ENCODE measurements around the gene ZNFX1.
A peak's percentile ranks its signal among the peaks of the same experiment; 100 is the strongest.

Gene ZNFX1

DNA sequence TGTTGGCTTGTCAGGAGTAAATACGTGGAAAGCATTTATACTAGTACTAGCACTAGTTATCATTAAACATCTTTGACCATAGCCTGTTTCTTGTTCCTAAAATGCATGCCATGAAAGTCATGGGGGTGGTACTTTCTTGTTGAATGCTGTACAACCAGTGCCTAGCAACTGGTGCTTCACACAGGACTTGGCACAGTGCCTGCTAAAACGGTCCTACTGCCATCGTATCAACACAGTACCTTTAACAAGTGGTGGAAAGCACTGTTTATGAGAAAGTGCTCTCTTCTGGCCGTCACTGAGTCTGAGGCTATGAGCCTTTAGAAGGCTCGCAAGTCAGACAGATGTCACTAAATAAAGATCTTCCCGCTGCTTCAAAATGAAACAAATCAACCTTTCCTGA lies 21.6 kb downstream of the ZNFX1 start:
- Mint-ChIP-seq H3K27me3 (no peaks in the 10 kb centered on the region), H3K4me3 (no peak overlapping the region), H3K36me3 (peaks cover 25% of the 10 kb centered on the region), H3K9me3 (no peaks in the 10 kb centered on the region), H3K4me1 (peaks cover 14% of the 10 kb centered on the region), H3K27ac (peak overlapping the region; percentile 4)

DNA sequence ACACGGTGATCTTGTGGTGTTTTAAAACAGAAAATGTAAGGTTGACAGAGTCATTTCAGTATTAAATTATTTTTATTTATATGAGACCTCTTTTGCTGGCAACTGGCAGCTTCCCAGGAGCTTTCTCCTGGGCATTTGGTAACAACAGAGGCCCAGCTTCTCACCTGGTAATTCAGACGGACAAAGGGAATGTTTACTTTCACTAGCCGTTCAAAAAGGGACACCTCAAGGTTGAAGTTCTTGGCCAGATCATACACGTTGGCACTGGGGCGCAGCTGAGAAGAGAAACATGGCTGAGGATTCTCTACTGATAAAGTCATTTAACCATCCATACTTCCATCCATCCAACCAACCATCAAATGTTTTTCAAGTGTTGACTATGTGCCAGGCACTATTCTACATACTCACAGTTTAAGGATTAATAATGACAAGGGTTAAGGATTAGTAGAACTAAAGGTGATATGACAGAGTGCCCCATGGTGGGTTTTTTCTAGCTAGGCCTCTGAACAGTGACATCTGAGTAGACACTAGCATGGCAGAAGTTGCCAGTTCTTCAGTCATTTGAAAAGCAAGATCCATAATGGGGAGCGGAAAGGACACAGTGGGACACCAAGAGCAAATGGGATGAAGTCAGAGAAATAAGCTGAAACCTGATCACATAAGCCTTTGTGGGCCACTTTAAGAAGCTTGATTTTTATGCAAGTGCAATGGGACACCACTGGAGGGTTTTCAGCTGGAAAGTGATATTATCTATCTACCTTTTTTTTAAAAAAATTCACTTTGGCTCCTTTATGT lies 25.1 kb downstream of the ZNFX1 start:
- Mint-ChIP-seq H3K36me3 (peaks cover 20% of the 10 kb centered on the region), H3K9me3 (no peaks in the 10 kb centered on the region), H3K4me3 (no peak overlapping the region), H3K27me3 (no peaks in the 10 kb centered on the region), H3K27ac (peak overlapping the region; percentile 17), H3K4me1 (no peaks in the 10 kb centered on the region)

DNA sequence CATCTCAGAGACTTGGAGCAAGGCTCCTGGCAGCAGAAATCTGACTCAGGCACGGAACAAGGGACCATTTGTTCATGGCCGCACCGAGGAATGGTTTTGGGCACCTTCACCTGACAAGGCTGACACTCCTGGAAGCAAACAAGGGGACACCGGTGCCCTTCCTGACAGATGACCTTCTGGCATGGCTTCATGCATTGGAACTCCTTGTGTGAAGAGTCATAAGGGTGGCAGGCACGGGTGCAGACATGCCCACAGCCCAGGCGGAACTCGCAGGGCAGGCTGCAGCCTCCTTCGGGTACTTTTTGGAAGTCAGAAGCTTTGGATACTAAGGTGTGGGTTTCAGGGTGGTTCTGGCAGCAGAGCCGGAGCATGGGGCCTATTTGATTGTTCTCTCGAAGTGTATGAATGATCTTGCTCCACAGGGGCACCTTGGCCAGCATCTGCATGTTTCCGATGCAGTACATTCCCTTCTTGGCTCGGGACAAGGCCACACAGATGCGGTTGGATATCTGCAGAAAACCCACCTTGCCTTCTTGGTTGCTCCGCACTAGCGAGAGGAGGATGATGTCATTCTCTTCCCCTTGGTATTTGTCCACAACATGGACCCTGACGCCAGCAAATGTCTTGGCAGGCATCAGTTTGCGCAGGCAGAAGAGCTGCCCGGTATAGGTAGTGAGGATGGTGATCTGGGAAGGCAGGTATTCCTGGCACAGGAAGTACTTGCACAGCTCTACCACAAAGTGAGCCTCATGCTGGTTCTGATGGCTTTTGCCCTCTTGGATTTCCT lies 28.8 kb downstream of the ZNFX1 start:
- Mint-ChIP-seq H3K27me3 (no peaks in the 10 kb centered on the region), H3K4me1 (peaks cover 4% of the 10 kb centered on the region)

DNA sequence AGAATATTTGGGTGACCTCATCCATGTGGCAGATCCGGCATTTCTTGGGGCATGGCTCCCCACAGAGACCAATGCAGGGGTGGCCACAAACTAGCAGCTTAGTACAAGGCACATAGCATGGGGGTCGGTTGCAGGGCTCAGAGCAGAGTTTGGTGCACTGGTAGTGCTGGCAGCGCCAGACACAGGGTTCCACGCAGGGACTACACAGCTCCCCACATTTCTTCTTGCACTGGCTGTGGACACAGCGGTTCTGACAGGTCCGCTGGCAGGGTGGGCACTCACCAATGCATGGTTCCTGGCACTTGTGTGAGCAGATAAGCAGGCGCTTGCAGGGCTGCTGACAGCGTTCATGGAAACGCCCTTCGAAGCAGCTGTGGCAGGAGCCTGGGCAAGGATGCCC lies 29.6 kb downstream of the ZNFX1 start:
- peaks cover 15% of the 10 kb centered on the region for H3K36me3 Mint-ChIP-seq
- H3K27ac Mint-ChIP-seq = no peak overlapping the region
- no peaks in the 10 kb centered on the region for H3K27me3 Mint-ChIP-seq
- H3K4me1 Mint-ChIP-seq = peaks cover 4% of the 10 kb centered on the region
- no peak overlapping the region for H3K4me3 Mint-ChIP-seq
- no peaks in the 10 kb centered on the region for H3K9me3 Mint-ChIP-seq

More for the DNA sequence above, 28.8 kb downstream of the ZNFX1 start:
- Mint-ChIP-seq H3K4me3 (no peak overlapping the region), H3K9me3 (no peaks in the 10 kb centered on the region), H3K27ac (no peak overlapping the region), H3K36me3 (peaks cover 12% of the 10 kb centered on the region)

DNA sequence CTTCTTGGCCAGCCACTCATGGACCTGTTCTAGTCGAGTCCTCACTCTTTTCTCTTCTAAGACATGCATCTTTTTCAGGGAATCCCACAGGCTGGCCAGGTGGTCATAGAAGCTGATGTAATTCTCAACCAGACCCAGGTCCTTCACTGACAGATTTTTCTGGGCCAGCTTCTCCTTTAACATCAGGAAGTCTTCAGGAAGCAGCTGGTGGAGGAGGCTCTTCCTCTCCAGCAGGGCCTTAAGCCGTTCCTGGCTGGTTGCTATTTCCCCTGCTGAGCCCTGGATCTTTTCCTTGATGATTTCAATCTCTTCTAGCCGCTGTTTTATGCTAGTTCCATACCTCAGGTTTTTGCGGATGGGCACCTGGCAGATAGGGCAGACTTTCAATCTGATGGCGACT lies 30.1 kb downstream of the ZNFX1 start:
- H3K36me3 Mint-ChIP-seq = peaks cover 13% of the 10 kb centered on the region
- H3K27ac Mint-ChIP-seq = no peak overlapping the region
- H3K9me3 Mint-ChIP-seq = no peaks in the 10 kb centered on the region
- no peak overlapping the region for H3K4me3 Mint-ChIP-seq
- H3K4me1 Mint-ChIP-seq = peaks cover 4% of the 10 kb centered on the region
- H3K27me3 Mint-ChIP-seq = no peaks in the 10 kb centered on the region

DNA sequence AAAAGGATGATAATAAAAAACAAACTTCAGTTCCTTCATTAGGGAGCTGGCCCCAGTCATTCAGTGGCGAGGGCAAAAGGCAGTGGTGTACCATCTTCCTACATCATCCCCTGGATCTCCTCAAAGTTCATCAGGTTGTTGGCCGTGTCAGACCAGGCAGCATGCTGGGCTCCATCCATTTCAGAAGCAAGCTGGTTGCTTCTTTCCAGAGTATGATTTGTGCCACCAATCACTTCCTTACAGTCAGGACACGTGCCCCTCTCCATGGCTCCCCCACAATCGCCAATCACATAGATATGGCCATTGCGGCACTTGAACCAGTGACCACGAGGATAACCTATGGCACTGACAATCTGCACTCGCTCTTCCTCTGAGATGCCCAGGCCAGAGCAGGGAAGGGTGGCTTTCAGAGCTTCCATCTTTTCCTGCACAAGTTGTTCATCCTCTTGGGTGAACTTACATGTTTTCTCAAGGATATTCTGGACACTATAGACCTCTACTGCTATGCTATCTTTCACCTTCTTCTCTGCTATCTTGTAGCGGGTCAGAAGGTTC lies 30.6 kb downstream of the ZNFX1 start:
- Mint-ChIP-seq H3K9me3 (no peaks in the 10 kb centered on the region), H3K27me3 (no peaks in the 10 kb centered on the region), H3K36me3 (peaks cover 10% of the 10 kb centered on the region), H3K4me3 (no peak overlapping the region), H3K27ac (peak overlapping the region; percentile 6), H3K4me1 (peaks cover 4% of the 10 kb centered on the region)

DNA sequence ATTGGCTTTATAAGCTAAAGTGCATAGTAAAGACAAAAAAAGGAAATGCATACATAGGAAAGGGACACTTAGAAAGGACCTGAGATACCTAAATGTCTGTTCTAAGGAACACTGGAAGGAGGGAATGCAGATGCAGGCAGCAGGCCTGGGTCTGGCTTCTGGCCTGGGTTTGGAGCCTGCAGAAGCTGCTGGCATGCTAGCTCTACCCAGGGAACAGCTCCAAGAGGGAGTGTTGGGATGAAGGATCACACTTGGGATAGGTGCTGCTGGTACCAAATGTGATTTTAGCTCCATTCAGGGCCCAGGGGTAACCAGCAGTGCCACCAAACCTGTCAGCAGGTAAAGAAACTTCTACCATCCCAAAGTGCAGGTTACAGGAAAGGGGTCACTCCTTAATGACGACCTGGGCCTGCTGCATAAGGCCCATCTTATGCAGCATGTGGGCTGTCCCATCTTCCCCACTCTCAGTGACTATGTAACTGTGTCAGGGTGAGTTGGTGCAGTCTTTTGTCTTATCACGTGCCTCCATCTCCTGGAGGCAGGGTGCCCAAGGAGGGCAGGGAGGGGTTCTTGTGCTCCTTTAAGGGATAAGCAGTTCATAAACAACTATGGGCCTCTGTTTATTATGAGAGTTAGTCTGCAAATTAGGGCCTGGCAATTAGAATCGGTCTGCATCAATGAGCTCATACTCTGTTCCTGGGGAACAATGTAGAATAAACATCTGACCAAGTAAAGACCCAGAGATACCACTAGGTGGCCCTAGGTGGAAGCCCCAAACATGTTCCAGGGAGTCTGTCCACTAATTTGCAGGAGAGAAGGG lies 31.7 kb downstream of the ZNFX1 start:
- H3K27ac Mint-ChIP-seq = peak overlapping the region; percentile 37
- H3K4me3 Mint-ChIP-seq = no peak overlapping the region
- peaks cover 4% of the 10 kb centered on the region for H3K4me1 Mint-ChIP-seq
- H3K9me3 Mint-ChIP-seq = no peaks in the 10 kb centered on the region
- peaks cover 7% of the 10 kb centered on the region for H3K36me3 Mint-ChIP-seq
- no peaks in the 10 kb centered on the region for H3K27me3 Mint-ChIP-seq

DNA sequence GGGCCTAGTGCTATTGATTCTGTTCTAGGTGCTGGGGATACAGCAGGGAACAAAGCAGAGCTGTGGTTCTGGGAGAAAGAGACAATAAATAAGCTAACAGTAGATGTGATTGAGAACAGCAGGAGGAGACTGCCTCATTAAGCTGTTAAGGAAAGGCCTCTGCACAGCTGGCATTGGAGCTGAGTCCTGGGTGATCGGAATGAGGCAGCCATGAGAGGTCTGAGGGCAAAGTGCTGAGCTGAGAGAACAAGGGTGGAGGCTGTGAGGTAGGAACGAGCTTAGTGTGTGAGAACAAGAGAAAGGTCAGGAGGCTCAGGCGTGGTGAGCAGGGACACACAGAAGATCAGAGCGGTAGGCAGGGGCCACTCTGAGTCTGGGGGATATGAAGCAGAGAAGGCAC lies 40.3 kb downstream of the ZNFX1 start:
- H3K36me3 Mint-ChIP-seq = peaks cover 20% of the 10 kb centered on the region
- no peaks in the 10 kb centered on the region for H3K27me3 Mint-ChIP-seq
- H3K9me3 Mint-ChIP-seq = no peaks in the 10 kb centered on the region
- no peaks in the 10 kb centered on the region for H3K4me1 Mint-ChIP-seq
- peak overlapping the region; percentile 53 for H3K27ac Mint-ChIP-seq
- H3K4me3 Mint-ChIP-seq = no peak overlapping the region

DNA sequence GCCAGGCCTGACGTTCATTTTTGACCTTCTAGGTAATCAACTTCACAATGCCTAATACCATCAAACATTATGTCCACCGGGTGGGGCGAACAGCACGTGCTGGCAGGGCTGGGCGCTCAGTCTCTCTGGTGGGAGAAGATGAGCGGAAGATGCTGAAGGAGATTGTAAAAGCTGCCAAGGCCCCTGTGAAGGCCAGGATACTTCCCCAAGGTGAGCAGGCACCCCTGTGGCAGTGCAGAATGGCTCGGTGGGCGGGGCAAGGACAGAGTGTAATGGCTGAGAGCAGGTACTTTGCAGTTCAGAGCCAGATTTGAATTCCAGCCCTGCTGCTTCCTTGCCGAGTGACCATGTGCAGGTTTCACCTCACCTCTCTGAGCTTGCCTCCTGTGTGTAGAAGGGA lies 41.6 kb downstream of the ZNFX1 start:
- Mint-ChIP-seq H3K9me3 (no peaks in the 10 kb centered on the region), H3K4me3 (no peak overlapping the region), H3K4me1 (no peaks in the 10 kb centered on the region), H3K27me3 (no peaks in the 10 kb centered on the region), H3K27ac (no peak overlapping the region), H3K36me3 (peaks cover 22% of the 10 kb centered on the region)

DNA sequence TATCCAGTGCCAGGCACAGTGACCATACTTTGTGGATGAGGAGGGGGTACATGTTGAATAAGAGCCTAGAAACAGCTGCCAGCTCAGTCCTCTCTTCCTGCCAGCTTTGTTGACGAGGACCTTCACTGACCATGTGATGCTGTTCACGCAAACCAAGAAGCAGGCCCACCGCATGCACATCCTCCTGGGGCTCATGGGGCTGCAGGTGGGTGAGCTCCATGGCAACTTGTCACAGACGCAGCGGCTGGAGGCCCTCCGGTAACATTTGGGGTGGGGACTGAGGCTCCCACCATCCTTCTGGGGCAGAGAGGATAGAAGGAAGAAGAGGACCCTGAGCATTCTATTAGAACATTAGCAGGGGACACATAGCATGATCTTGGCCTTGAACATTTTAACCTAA lies 43.0 kb downstream of the ZNFX1 start:
- H3K36me3 Mint-ChIP-seq = peaks cover 25% of the 10 kb centered on the region
- no peak overlapping the region for H3K4me3 Mint-ChIP-seq
- H3K27ac Mint-ChIP-seq = no peak overlapping the region
- H3K9me3 Mint-ChIP-seq = no peaks in the 10 kb centered on the region
- no peaks in the 10 kb centered on the region for H3K4me1 Mint-ChIP-seq
- no peaks in the 10 kb centered on the region for H3K27me3 Mint-ChIP-seq

DNA sequence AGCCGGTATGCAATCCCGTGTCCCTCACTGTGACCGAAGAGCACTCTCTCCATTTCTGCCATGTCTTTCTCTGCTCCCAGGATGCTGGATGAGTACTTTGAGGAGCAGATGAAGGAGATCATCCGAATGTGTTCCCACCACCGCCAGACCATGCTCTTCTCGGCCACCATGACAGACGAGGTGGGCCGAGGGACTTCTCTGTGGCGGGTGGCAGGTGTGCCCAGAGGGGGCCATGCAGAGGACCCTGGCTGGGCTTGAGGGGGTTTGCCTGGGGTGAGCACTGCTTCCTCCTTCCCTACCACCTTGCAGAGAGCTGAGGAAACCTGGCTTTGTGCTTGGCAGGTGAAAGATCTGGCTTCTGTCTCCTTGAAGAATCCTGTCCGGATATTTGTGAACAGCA lies 44.6 kb downstream of the ZNFX1 start:
- no peaks in the 10 kb centered on the region for H3K4me1 Mint-ChIP-seq
- H3K27me3 Mint-ChIP-seq = no peaks in the 10 kb centered on the region
- no peaks in the 10 kb centered on the region for H3K9me3 Mint-ChIP-seq
- no peak overlapping the region for H3K27ac Mint-ChIP-seq
- H3K36me3 Mint-ChIP-seq = peaks cover 23% of the 10 kb centered on the region
- no peak overlapping the region for H3K4me3 Mint-ChIP-seq

DNA sequence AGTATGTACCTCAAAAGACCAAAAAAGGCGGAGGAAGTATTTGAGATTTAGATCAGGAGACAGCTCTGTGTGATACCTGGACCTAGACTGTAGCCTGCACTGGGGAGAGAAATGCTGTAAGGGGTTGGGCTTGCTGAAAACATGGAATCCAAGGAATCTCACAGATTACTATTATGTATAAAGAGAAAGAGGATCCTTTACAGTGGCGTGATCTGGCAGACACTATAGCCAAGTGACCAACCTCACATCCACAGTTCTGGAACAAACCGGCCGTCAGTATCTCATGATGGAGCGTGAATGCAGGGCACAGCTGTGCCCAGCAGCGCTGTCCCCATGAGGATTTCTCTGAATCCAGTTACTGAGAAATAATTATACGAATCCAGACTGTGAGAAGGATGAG lies 46.4 kb downstream of the ZNFX1 start:
- Mint-ChIP-seq H3K27me3 (no peaks in the 10 kb centered on the region), H3K27ac (no peak overlapping the region), H3K36me3 (peaks cover 19% of the 10 kb centered on the region), H3K4me3 (no peak overlapping the region), H3K4me1 (no peaks in the 10 kb centered on the region), H3K9me3 (no peaks in the 10 kb centered on the region)

DNA sequence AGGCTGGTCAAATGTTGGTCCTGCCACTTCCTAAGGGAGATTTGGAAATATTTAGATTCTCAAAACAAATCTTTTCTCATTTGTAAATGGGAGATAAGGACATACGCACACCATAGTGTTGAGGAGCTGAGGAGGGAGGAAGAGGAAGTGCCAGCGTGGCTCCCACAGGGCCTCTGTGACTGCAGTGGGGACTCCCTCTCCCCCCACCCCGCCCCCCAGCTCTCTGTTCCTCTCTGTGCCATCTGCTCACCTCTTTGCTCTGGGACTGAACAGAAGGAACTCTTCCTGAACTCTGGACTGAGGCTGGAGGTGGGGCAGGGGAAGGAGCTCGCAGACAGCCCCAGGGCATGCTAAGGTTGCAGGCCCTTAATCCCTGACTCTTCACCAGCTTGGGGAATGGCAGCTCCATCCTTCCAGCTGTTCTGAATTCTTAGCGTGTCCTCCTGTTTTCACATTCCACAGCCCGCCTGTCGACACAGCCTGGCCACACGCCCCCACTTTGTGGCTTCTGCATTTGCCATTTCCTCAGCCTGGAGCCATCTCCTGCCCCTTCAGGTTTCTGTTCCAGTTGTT lies 47.2 kb downstream of the ZNFX1 start:
- H3K27ac Mint-ChIP-seq = peak overlapping the region; percentile 59
- H3K4me3 Mint-ChIP-seq = no peak overlapping the region
- H3K36me3 Mint-ChIP-seq = peaks cover 23% of the 10 kb centered on the region
- H3K27me3 Mint-ChIP-seq = no peaks in the 10 kb centered on the region
- H3K9me3 Mint-ChIP-seq = no peaks in the 10 kb centered on the region
- no peaks in the 10 kb centered on the region for H3K4me1 Mint-ChIP-seq

DNA sequence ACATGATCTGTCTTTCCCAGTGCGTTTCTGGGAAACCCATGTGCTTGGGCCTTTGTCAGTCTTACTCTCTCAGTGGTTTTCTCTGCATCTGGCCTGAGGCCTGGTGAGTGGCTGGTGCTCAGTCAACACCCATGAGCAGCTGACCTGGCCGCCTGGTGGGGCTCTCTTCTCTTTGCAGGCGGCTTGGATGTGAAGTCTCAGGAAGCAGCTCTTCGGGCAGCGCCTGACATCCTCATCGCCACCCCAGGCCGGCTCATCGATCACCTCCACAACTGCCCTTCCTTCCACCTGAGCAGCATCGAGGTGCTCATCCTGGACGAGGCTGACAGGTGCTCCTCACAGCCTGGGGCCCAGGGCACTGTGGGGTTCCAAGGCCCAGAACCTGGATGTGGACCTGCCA lies 47.8 kb downstream of the ZNFX1 start:
- H3K4me1 Mint-ChIP-seq = no peaks in the 10 kb centered on the region
- no peaks in the 10 kb centered on the region for H3K9me3 Mint-ChIP-seq
- peaks cover 21% of the 10 kb centered on the region for H3K36me3 Mint-ChIP-seq
- H3K4me3 Mint-ChIP-seq = no peak overlapping the region
- no peak overlapping the region for H3K27ac Mint-ChIP-seq
- no peaks in the 10 kb centered on the region for H3K27me3 Mint-ChIP-seq

DNA sequence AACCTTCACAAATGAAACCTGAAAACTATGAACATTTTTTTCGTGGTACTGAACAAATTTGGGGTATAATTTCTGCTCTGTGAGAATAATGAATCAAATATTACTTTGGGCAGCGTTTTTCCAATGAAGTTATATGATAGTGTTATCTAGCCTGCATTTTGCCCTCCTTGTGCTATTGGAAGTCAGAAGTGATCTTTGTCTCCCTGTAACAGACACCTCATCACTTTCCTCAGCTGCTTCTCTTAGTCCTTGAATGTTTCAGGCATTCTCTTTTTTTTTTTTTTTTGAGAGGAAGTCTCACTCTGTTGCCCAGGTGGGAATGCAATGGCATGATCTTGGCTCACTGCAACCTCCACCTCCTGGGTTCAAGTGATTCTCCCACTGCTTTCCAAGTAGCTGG lies 48.5 kb downstream of the ZNFX1 start:
- Mint-ChIP-seq H3K36me3 (peaks cover 17% of the 10 kb centered on the region), H3K4me3 (no peak overlapping the region), H3K9me3 (no peaks in the 10 kb centered on the region), H3K27ac (no peak overlapping the region), H3K4me1 (no peaks in the 10 kb centered on the region), H3K27me3 (no peaks in the 10 kb centered on the region)

Measured in activated naive CD4-positive, alpha-beta T cell treated with anti-CD3 and anti-CD28 coated beads, Interleukin-2, amount 50 U/mL, for 24 hours (primary cell).